MCF 10A (cell line): ENCODE measurements around the gene CWC25. TPM values are rescaled to one million over a fixed set of nuclear protein-coding genes. Genes with fewer than 3 reads are reported as not detected.

ENCODE experiments used
- BruUV-seq: library from RNA; stranded (reverse); fragments of 400-500 nt; replicated peaks from 2 replicates; lab custom pipeline; 2021; lab: Mats Ljungman, UMichigan
- CTCF ChIA-PET: fragments of 300-600 bp; sonication (Branson Sonifier 250); formaldehyde crosslinking; extraction: SDS; loops from one replicate; lab custom pipeline; 2021; ENCODE audit warnings: antibody characterized with exemption, inconsistent platforms; lab: Yijun Ruan, JAX
- POLR2A ChIA-PET: fragments of 300-600, 350-650 bp; sonication (Branson Sonifier 250); formaldehyde crosslinking; extraction: SDS; loops from one replicate; lab custom pipeline; 2020; ENCODE audit warnings: antibody characterized with exemption, inconsistent platforms; lab: Yijun Ruan, JAX
- DNase-seq: peaks from one replicate; pipeline ENCODE4 v3.0.0-alpha.2; 2018; ENCODE audit not compliant: unreplicated experiment
- H3K27ac Mint-ChIP-seq: one replicate; pipeline ENCODE4 v1.8.0; 2022; ENCODE audit warnings: mild to moderate bottlenecking, low read depth, mixed read lengths; ENCODE audit not compliant: unreplicated experiment
- H3K27me3 Mint-ChIP-seq: one replicate; pipeline ENCODE4 v1.8.0; 2022; ENCODE audit warnings: mixed read lengths; ENCODE audit not compliant: insufficient read depth, unreplicated experiment
- H3K36me3 Mint-ChIP-seq: one replicate; pipeline ENCODE4 v1.8.0; 2022; ENCODE audit warnings: mild to moderate bottlenecking, moderate library complexity, mixed read lengths; ENCODE audit not compliant: insufficient read depth, unreplicated experiment
- H3K4me1 Mint-ChIP-seq: one replicate; pipeline ENCODE4 v1.8.0; 2022; ENCODE audit warnings: mixed read lengths; ENCODE audit not compliant: insufficient read depth, unreplicated experiment
- H3K4me3 Mint-ChIP-seq: one replicate; pipeline ENCODE4 v1.8.0; 2022; ENCODE audit warnings: mild to moderate bottlenecking, moderate library complexity, mixed read lengths; ENCODE audit not compliant: unreplicated experiment
- H3K9me3 Mint-ChIP-seq: one replicate; pipeline ENCODE4 v1.8.0; 2022; ENCODE audit warnings: mixed read lengths; ENCODE audit not compliant: unreplicated experiment
- CTCF ChIP-seq: fragments of 200-600 bp; IDR thresholded peaks from one replicate; pipeline ENCODE4 v1.8.0; 2022; ENCODE audit warnings: antibody characterized with exemption, mild to moderate bottlenecking; ENCODE audit not compliant: unreplicated experiment
- intact Hi-C: fragments of 100-400 bp; cut with micrococcal nuclease; formaldehyde crosslinking; loops from 2 replicates; pipeline ENCODE4 v1.14.1; 2022
- total RNA-seq: library from RNA; stranded (reverse); gene quantifications from 2 replicates; pipeline ENCODE4 v1.2.3, GENCODE V29; 2022

The CWC25 gene
- total RNA-seq, 1 experiment from 2014 or later, result 23.4 TPM

GRCh38 chr17:38783227-38783626 lies 41.9 kb downstream of the CWC25 start:
- intact Hi-C loops, result no loop called here
- no TSS peak for BruUV-seq
- Mint-ChIP-seq H3K27me3 (no peaks in the 10 kb centered on the region), H3K4me1 (no peaks in the 10 kb centered on the region), H3K4me3 (no peak overlapping the region), H3K36me3 (peaks cover 83% of the 10 kb centered on the region), H3K27ac (no peak overlapping the region), H3K9me3 (no peaks in the 10 kb centered on the region)
- ChIA-PET POLR2A (no interaction called here), CTCF (interaction anchor here (0.7 kb wide), 1 partner anchor 77 kb away, joined by 3 read pairs; no protein-coding TSS in a partner anchor)
- no peak for TF ChIP-seq CTCF
- no peak for DNase-seq

- intact Hi-C loops, result no loop called here
- TF ChIP-seq CTCF, result no peak
- ChIA-PET CTCF (no interaction called here), POLR2A (no interaction called here)
- Mint-ChIP-seq H3K36me3 (peaks cover 92% of the 10 kb centered on the region), H3K4me1 (no peaks in the 10 kb centered on the region), H3K27me3 (no peaks in the 10 kb centered on the region), H3K27ac (no peak overlapping the region), H3K9me3 (no peaks in the 10 kb centered on the region), H3K4me3 (no peak overlapping the region)
- no peak for DNase-seq
- no TSS peak for BruUV-seq
Measured at GRCh38 chr17:38779965-38780752, 45.0 kb downstream of the CWC25 start.

- no peak overlapping the region for H3K27ac Mint-ChIP-seq
- H3K9me3 Mint-ChIP-seq, result no peaks in the 10 kb centered on the region
- intact Hi-C loops, result no loop called here
- no peaks in the 10 kb centered on the region for H3K4me1 Mint-ChIP-seq
- no peak for TF ChIP-seq CTCF
- BruUV-seq, result no TSS peak
- ChIA-PET POLR2A (no interaction called here), CTCF (interaction anchor here (0.6 kb wide), 1 partner anchor 20 kb away, joined by 5 read pairs; no protein-coding TSS in a partner anchor)
- H3K36me3 Mint-ChIP-seq, result peaks cover 93% of the 10 kb centered on the region
- no peak overlapping the region for H3K4me3 Mint-ChIP-seq
- no peak for DNase-seq
- no peaks in the 10 kb centered on the region for H3K27me3 Mint-ChIP-seq
Measured at GRCh38 chr17:38777641-38778250, 47.4 kb downstream of the CWC25 start.

DNA sequence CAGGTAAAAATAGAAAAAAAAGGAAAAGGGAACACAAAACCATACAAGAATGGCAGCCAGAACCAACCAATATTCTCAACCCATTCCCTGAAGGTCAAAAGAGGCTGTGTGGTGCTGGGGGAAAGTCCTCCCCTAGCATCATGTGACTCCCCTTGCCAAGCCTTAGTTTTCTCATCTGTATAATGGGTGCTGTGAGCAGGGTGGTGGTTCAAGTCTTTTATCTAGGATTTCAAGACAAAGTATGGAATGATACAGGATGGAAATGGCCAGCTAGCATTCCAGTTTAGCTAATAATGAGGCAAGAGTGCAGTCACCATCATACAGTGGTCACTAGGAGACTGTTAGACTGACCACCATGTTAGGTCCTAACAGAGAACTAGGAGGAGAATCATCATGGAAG lies 51.9 kb downstream of the CWC25 start:
- intact Hi-C loops, result no loop called here
- TF ChIP-seq CTCF, result no peak
- Mint-ChIP-seq H3K27ac (peak overlapping the region; percentile 35), H3K4me3 (no peak overlapping the region), H3K4me1 (no peaks in the 10 kb centered on the region), H3K9me3 (no peaks in the 10 kb centered on the region), H3K27me3 (no peaks in the 10 kb centered on the region), H3K36me3 (peaks cover 90% of the 10 kb centered on the region)
- no peak for DNase-seq
- no TSS peak for BruUV-seq
- CTCF ChIA-PET, result interaction anchor here (0.6 kb wide), 1 partner anchor 380 kb away, joined by 3 read pairs; no protein-coding TSS in a partner anchor
- POLR2A ChIA-PET, result interaction anchor here (1.5 kb wide), 1 partner anchor 11 kb away, joined by 3 read pairs; no protein-coding TSS in a partner anchor
